A549 (cell line): Measurements from ENCODE around the gene ANKK1.

ENCODE experiments used
- CEBPB ChIP-seq, 2 experiments: fragments of >200 bp in 1 of 2; sonication (Bioruptor Twin) in 1 of 2; formaldehyde crosslinking in 1 of 2; IDR thresholded peaks; 2 replicates each; pipeline ENCODE4 v1.6.1; 2012 to 2016
- RNF2 ChIP-seq: fragments of 200-600 bp; sonication (generic); IDR thresholded peaks from 2 replicates; pipeline ENCODE4 v1.6.1; 2016; ENCODE audit warnings: low read depth, mild to moderate bottlenecking, antibody characterized with exemption, moderate library complexity, borderline replicate concordance
- TF ChIP-seq, protein P1 (sequence below): fragments of >200 bp; sonication (Bioruptor Twin); formaldehyde crosslinking; IDR thresholded peaks from 3 replicates; pipeline ENCODE4 v1.5.1; 2016
- TF ChIP-seq, protein P2 (sequence below): IDR thresholded peaks from 2 replicates; pipeline ENCODE4 v1.6.1; 2012

GRCh38 chr11:113365895-113366294 lies 21.7 kb upstream of the ANKK1 start:
- TF ChIP-seq, protein P1, sequence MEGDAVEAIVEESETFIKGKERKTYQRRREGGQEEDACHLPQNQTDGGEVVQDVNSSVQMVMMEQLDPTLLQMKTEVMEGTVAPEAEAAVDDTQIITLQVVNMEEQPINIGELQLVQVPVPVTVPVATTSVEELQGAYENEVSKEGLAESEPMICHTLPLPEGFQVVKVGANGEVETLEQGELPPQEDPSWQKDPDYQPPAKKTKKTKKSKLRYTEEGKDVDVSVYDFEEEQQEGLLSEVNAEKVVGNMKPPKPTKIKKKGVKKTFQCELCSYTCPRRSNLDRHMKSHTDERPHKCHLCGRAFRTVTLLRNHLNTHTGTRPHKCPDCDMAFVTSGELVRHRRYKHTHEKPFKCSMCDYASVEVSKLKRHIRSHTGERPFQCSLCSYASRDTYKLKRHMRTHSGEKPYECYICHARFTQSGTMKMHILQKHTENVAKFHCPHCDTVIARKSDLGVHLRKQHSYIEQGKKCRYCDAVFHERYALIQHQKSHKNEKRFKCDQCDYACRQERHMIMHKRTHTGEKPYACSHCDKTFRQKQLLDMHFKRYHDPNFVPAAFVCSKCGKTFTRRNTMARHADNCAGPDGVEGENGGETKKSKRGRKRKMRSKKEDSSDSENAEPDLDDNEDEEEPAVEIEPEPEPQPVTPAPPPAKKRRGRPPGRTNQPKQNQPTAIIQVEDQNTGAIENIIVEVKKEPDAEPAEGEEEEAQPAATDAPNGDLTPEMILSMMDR, result no peak
- TF ChIP-seq CEBPB (IDR thresholded peaks at IDR 0.05) (no peak), RNF2 (no peak)
- TF ChIP-seq, protein P2, sequence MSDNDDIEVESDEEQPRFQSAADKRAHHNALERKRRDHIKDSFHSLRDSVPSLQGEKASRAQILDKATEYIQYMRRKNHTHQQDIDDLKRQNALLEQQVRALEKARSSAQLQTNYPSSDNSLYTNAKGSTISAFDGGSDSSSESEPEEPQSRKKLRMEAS, result no peak
